D341Med (cell line): ENCODE measurements around the gene NUP62.
"Not testable (repeated sequence)": the region's sequence is repeated elsewhere in the genome, so short reads cannot be mapped to it uniquely, and the experiment has no call there.

Source experiments
- DNase-seq: peaks from one replicate; pipeline ENCODE4 v3.0.0; 2012; ENCODE audit warnings: low spot score

NUP62 gene

GRCh38 chr19:49929121-49929610, at the start of gene NUP62, which contains the start of gene ATF5:
Gene NUP62 (minus strand): TSS chr19:49929504. CDS start chr19:49909807, 19,697 bp downstream.
Gene ATF5 (plus strand): TSS chr19:49929205. CDS start chr19:49930851, 1,646 bp downstream.
- peak; percentile 95 for DNase-seq

GRCh38 chr19:49978324-49978723, 49.0 kb upstream of the NUP62 start:
- no peak for DNase-seq

- no peak for DNase-seq
Measured at GRCh38 chr19:49977881-49978280, 48.6 kb upstream of the NUP62 start.

- DNase-seq = no peak
Measured at GRCh38 chr19:49977076-49977475, 47.8 kb upstream of the NUP62 start.

- no peak for DNase-seq
Measured at GRCh38 chr19:49976496-49976895, 47.2 kb upstream of the NUP62 start.

GRCh38 chr19:49975051-49975450, 45.7 kb upstream of the NUP62 start:
- no peak for DNase-seq

GRCh38 chr19:49973987-49974386, 44.7 kb upstream of the NUP62 start:
- DNase-seq = no peak

- DNase-seq = no peak
Measured at GRCh38 chr19:49972841-49973240, 43.5 kb upstream of the NUP62 start.

- no peak for DNase-seq
Measured at GRCh38 chr19:49971991-49972411, 42.7 kb upstream of the NUP62 start.

- DNase-seq = not testable (repeated sequence)
Measured at GRCh38 chr19:49969355-49969754, 40.1 kb upstream of the NUP62 start.

GRCh38 chr19:49968279-49968922, 39.1 kb upstream of the NUP62 start:
- DNase-seq = no peak

GRCh38 chr19:49960980-49961379, 31.7 kb upstream of the NUP62 start, which contains the start of gene SIGLEC11:
Gene SIGLEC11 (minus strand): TSS chr19:49961172. CDS start chr19:49961081, 91 bp downstream.
- not testable (repeated sequence) for DNase-seq

- DNase-seq = not testable (repeated sequence)
Measured at GRCh38 chr19:49959892-49960291, 30.6 kb upstream of the NUP62 start.

- DNase-seq = not testable (repeated sequence)
Measured at GRCh38 chr19:49958596-49958995, 29.3 kb upstream of the NUP62 start.

GRCh38 chr19:49958144-49958543, 28.8 kb upstream of the NUP62 start:
- not testable (repeated sequence) for DNase-seq

- no peak for DNase-seq
Measured at GRCh38 chr19:49957262-49957915, 28.1 kb upstream of the NUP62 start.

GRCh38 chr19:49956115-49956495, 26.8 kb upstream of the NUP62 start:
- DNase-seq = no peak

GRCh38 chr19:49954933-49955332, 25.6 kb upstream of the NUP62 start:
- DNase-seq = no peak

- no peak for DNase-seq
Measured at GRCh38 chr19:49954092-49954829, 25.0 kb upstream of the NUP62 start.

- no peak for DNase-seq
Measured at GRCh38 chr19:49953416-49953815, 24.1 kb upstream of the NUP62 start.

GRCh38 chr19:49952906-49953305, 23.6 kb upstream of the NUP62 start:
- DNase-seq = no peak

GRCh38 chr19:49952479-49952836, 23.2 kb upstream of the NUP62 start:
- DNase-seq = no peak
